NCI-H1694 (cell line): ENCODE measurements around the gene MACROH2A1.

Source experiments
- DNase-seq: peaks from one replicate; lab custom pipeline; 2025; lab: John Stamatoyannopoulos, UW

Gene MACROH2A1

GRCh38 chr5:135313946-135314345 lies 85.1 kb downstream of the MACROH2A1 start:
- DNase-seq, result no peak

DNA sequence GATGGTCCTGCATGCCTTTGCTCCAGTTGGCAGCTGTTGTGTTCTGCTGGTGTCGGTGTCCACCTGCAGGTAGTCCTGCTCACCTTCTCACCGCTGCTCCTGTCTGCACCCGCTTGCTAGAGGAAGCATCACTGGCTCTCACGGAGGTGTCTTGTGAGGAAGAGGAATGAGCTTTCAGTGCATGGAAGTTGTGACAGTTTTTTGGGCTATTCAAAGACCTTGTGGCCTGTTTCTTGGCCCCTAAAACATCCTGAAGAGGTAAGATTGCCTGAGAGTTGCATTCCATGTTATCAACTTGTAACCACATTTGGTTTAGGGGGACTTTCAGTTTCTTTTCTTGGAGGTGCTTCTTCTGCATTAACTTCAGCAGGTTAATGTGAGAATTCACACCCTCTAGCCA lies 85.6 kb downstream of the MACROH2A1 start:
- DNase-seq, result no peak

DNA sequence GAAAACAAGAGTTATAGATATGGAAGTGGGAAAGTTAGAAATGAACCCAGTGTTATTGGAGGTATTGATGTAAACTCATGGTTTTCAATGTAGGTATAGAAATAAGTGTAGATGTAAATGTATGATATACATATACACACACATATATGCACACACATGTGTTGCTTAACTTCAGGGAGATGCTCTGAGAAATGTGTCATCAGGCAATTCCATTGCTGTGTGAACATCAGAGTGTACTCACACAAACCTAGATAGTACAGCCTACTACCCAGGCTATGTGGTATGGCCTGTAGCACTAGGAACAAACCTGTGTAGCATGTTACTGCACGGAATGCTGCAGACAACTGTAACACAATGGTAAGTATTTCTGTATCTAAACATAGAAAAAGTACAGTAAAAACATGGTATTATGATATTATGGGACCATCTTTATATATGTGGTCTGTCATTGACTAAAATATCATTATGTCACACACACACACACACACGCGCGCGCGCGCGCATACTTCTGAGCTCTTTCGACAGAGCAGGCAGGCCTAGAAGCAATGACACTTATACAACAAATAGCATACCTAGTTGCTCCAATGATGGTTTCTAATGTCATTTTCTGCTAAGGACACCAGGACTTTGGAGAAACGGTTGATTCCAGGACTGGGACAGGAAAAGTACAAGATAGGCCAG lies 86.6 kb downstream of the MACROH2A1 start:
- DNase-seq, result no peak

DNA sequence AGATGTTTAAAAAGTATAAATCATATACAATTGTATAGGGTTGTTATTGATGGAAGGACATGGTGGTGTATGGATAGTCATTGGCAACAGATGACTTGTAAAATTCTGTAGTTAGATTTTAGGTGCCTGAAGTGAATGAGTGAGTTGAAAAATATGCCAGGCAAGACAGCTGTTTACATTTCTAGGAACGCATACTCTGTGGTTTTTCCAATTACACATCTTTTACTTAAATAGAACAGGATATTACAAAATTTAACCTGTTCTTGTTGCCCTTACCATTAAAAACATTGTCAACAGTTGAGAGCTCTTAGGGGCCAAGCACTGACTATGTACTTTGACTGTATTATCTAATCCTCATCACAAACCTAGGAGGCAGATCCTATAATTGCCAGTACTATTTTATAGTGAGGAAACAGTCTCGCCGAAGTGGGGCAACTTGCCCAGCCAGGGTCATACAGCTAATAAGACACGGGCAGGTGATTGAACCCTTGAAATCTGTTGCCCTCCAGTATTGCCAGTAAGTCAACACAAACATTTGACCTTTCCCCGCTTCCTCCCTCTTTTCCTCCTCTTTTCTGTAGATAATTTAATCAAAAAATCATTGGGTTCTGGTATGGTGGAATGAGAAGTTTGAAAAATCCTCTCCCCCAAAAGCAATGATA lies 88.6 kb downstream of the MACROH2A1 start:
- DNase-seq, result no peak

- no peak for DNase-seq
Observed at GRCh38 chr5:135309391-135310327, 89.4 kb downstream of the MACROH2A1 start.

DNA sequence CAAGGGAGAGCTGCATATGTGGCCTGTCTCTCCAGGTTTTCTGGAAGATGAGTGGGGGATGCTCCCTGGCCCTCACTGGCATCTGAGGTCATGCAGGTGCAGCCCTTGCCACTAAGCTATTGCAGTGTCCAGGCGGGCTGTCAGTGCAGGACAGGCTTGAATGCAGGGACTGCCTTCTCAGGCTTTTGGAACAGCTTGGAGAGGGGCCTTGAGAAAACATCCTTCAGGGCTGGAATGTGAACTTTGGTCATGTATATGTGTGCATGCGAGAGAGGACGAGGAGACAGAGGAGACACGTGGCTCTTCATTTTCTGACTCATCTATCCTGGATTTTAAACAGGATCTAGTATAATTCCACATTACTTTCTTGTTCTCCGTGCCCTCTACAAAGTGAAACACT lies 90.3 kb downstream of the MACROH2A1 start:
- DNase-seq, result no peak

GRCh38 chr5:135308245-135308644 lies 90.8 kb downstream of the MACROH2A1 start:
- no peak for DNase-seq

DNA sequence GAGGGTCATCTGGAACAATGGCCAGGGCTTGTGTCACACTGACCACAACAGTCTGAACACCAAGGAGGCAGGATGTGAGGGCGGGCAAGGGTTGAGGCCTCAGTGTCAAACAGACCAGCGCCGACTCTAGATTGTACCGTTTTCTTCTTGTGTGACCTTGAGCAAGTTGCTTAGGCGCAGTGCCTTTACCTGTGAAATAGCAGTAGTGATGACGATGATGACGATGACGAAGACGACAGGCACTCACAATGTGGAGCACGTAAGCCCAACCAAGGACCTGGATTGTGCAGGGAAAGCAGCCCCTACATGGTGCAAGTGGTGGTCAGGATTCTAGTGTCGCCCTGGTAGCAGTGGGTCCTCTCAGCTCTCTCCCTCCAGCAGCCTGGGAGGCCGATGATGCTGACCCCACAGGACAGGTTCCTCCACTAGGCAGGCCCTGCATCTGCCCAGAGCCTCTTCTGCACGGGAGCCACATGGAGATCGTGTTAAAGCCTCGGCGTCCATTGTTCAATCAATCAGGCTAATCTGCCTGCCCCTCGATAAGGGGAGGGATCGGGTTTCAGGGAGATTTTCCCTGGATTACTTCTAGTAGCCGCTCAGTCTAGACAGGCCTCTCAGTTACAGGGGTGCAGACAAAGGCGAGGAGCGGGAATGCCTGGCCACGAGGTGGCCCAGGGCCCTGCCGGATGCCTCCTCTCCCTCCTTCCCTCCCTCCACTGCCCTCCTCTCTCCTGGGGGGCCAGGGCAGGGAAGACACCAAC lies 91.7 kb downstream of the MACROH2A1 start:
- DNase-seq, result no peak

DNA sequence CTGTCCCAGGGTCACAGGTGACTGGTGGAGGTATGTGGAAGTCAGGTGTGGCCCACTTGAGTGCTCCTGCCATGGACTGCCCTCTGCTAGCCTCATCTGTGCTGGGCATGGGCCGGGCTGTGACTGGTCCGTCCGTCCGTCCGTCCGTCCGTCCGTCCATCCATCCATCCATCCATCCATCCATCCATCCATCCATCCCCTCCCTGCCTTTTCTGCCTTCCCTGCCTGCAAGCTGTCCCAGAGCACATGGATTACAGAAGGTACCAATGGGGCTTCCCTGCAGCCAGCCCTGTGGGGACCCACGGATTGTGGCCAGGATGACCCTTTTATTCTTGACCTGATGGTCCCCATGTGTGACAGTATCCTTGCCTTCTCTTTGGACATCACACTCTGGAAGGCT lies 92.5 kb downstream of the MACROH2A1 start:
- DNase-seq, result no peak

DNA sequence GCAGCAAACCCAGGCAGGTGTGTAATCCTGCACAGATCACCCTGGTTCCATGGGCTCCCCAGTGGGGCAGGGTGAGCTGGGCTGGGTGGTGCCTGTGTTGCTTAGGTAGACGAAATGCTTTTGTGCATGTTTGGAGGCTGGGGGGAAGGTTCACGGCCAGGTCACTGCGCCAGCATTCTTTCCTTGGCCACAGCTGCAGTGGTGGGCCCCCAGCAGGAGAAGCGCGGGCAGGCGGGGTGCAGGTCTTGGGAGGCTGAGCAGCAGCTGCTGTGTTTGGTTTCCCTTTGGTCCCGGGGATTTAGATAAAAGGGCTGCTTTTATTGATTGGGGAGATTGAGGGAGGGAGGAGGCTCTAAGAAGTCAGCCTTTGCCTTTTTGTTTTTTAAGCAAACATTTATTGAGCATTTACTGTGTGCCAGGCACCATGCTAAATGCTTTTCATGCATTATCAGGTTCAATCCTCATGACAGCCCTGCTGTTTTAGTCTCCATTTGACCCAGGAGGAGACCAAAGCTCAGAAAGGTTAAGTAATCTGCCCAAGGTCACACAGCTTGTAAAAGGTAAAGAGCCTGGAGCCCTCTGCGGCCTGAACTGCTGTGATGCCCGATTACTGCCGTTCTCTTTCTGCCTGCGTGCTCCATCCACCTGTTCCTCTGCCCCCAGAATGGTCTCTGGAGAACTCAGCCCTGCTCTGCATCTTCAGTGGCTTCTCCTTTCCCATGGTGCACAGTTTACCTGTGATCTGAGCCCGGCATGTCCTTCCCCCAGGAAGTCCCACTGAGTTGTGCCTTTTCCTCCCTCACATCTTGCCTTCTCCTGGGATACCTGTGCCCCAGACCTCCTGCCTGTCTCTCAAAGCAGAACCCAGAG lies 94.4 kb downstream of the MACROH2A1 start:
- no peak for DNase-seq

GRCh38 chr5:135303582-135304173 lies 95.4 kb downstream of the MACROH2A1 start:
- DNase-seq, result no peak

- no peak for DNase-seq
Observed at GRCh38 chr5:135296900-135297816, 101.9 kb downstream of the MACROH2A1 start.

DNA sequence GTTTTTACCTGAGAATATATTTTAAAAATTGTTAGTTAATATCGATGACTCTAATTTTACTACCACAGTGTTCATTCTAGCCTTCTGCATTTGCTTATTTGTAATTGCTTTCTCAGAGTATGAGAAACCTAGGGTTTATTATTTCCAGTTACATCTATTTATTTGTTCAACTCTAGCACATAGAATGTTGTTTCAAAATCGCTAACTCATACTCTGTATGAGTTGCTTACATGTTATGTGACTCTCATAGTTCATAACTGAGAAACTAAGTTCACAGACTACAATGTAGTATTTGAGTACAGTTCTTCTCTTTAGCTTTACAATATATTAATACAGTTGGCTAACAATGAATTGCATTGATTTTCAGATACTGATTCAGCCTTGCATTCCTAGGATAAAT lies 103.2 kb downstream of the MACROH2A1 start:
- DNase-seq, result no peak

DNA sequence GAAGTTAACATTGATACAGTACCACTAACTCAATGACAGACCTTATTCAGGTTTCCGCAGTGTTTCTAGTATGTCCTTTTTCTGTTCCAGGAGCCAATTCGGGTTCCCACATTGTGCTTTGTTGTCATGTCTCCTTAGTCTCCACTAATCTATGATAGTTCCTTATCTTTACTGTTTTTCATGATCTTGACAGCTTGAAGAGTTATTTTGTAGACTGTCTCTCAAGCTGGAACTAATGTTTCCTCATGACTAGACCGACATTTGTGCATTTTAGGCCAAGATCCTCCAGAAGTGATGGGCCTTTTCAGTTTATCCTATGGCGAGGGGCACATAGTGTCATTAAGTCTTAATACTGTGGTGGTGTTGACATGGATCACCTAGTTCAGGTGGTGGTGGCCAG lies 104.2 kb downstream of the MACROH2A1 start:
- DNase-seq, result no peak

DNA sequence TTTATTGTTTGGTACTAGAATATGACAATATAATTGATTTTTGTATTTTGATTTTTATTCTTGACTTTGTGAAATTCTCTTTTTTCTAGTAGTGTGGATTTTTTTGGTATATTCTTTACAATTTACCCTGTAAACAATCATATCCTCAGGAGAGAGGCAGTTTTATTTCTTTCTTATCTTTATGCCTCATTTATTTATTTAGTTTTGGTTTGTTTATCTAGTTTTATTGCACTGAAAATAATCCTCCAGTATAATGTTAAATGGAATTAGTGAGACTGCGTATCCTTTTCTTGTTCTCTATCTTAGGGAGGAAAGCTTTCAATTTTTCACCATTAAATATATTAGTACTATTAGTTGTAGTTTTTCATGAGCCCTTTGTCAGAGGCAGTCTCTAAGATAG lies 109.4 kb downstream of the MACROH2A1 start:
- DNase-seq, result no peak

DNA sequence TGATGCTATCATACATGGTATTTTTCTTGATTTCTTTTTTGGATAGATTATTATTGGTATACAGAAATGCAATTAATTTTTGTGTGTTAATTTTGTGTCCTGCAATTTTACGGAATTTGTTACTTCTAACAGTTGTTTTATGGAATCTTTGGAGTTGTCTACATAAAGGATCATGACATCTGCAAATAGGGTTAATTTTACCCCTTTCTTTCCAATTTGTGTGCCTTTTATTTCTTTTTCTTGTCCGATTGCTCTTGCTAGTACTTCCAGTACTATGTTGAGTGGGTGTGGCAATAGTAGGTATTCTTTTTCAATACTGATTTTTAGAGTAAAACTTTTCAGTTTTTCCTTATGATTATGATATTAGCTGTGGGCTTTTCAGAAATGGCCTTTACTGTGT lies 111.5 kb downstream of the MACROH2A1 start:
- DNase-seq, result no peak
